22Rv1 (cell line): ENCODE data around the gene MCU.

Source experiments
- CTCF ChIP-seq: fragments of 450-650 bp; IDR thresholded peaks from 2 replicates; pipeline ENCODE4 v1.5.1; 2017; ENCODE audit warnings: mild to moderate bottlenecking
- ZFX ChIP-seq: fragments of 450-650 bp; IDR thresholded peaks from 2 replicates; pipeline ENCODE4 v1.6.1; 2017; ENCODE audit warnings: antibody characterized with exemption, borderline replicate concordance

- TF ChIP-seq CTCF (no peak), ZFX (no peak)
These were observed 120.4 kb downstream of the MCU start for GRCh38 chr10:72812415-72812752.
